ENCODE data around the gene EHD4.

DNA sequence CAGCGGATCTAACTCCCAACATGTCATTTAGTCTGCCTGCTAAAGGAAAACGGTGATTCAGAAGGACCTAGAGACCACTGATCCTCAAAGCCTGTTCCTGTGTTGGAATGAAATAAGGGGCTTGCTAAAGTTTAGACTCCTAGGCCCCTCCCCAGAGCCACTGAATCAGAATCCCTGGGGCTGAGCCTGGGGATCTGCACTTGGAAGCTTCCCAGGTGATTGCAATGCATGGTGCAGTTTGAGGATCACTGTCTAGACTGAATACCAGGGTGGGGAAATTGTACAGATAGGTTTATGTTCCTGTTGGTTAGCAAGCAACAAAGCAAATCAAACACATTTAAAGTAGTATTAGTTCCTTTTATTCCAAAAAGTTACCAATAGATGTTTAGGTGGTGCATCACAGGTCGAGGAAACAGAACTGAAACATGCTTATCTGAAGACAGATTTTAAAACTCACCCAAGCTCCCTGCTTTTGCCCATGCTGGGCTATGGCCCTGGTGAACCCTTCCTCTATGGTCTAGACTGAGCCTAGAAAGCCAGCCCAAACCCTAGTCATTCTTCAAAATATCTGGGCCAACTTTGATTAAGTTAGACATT lies 48.9 kb downstream of the EHD4 start:
- TF ChIP-seq YY1 (IDR thresholded peaks at IDR 0.05; ENCODE audit: insufficient read depth, insufficient read length) (no peak), SUZ12 (IDR thresholded peaks at IDR 0.05; ENCODE audit: extremely low read depth, insufficient read depth, insufficient read length) (no peak), ZNF274 (IDR thresholded peaks at IDR 0.05; ENCODE audit: low read depth, low read length) (no peak)
